Measurements from ENCODE around the gene PDXP.

DNA sequence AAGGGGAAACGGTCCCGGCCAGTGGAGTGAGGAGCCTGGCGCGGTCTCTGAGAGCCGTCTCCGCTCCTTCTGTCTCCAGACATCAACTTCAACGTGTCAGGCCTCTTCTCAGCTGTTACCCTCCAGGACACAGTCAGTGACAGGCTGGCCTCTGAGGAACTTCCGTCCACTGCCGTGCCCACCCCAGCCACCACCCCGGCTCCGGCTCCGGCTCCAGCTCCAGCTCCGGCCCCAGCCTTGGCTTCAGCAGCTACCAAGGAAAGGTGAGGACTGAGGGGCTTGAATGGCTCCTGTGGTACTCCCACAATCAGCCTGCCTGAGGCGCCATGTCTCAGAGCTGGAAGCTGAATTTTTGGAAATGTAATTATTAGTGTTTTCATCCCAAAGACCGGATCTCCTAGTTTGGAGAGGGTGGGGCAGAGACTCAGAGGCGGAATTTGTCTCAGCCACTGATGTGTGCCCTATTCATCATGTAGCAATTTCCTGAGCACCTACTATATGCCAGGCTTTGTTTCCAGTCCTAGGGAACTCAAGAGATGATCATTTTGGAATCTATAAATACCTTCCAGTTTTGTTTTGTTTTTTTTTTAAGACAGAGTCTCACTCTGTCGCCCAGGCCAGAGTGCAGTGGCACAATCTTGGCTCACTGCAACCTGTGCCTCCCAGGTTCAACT is 7.9 kb upstream of the PDXP start:
- TF ChIP-seq, protein P1, sequence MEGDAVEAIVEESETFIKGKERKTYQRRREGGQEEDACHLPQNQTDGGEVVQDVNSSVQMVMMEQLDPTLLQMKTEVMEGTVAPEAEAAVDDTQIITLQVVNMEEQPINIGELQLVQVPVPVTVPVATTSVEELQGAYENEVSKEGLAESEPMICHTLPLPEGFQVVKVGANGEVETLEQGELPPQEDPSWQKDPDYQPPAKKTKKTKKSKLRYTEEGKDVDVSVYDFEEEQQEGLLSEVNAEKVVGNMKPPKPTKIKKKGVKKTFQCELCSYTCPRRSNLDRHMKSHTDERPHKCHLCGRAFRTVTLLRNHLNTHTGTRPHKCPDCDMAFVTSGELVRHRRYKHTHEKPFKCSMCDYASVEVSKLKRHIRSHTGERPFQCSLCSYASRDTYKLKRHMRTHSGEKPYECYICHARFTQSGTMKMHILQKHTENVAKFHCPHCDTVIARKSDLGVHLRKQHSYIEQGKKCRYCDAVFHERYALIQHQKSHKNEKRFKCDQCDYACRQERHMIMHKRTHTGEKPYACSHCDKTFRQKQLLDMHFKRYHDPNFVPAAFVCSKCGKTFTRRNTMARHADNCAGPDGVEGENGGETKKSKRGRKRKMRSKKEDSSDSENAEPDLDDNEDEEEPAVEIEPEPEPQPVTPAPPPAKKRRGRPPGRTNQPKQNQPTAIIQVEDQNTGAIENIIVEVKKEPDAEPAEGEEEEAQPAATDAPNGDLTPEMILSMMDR (IDR thresholded peaks at IDR 0.05 in 2 of 3, conservative IDR thresholded peaks at IDR 0.05 in 1 of 3; ENCODE audit: borderline replicate concordance in 1 of 3, insufficient read depth in 1 of 3, low read depth in 2 of 3, low read length in 2 of 3), result no peak
- TF ChIP-seq YY1 (IDR thresholded peaks at IDR 0.05; ENCODE audit: extremely low read depth, insufficient replicate concordance, low read depth, low read length) (no peak), SP1 (IDR thresholded peaks at IDR 0.05; ENCODE audit: low read depth) (no peak), ZFX (IDR thresholded peaks at IDR 0.05) (no peak), EZH2phosphoT487 (IDR thresholded peaks at IDR 0.05; ENCODE audit: borderline replicate concordance) (no peak), POLR2A (IDR thresholded peaks at IDR 0.05; ENCODE audit: borderline replicate concordance, extremely low read depth, insufficient read depth, insufficient read length) (no peak), ZNF274 (IDR thresholded peaks at IDR 0.05; ENCODE audit: low read depth, low read length) (no peak), SIN3A (IDR thresholded peaks at IDR 0.05; ENCODE audit: low read depth) (no peak), POLR2AphosphoS5 (IDR thresholded peaks at IDR 0.05; ENCODE audit: low read depth, low read length) (no peak), RAD21 (IDR thresholded peaks at IDR 0.05; ENCODE audit: low read depth) (no peak), CEBPB (IDR thresholded peaks at IDR 0.05; ENCODE audit: low read depth) (no peak)
- TF ChIP-seq, protein P2, sequence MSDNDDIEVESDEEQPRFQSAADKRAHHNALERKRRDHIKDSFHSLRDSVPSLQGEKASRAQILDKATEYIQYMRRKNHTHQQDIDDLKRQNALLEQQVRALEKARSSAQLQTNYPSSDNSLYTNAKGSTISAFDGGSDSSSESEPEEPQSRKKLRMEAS (IDR thresholded peaks at IDR 0.05), result no peak
- TF ChIP-seq, protein P3, sequence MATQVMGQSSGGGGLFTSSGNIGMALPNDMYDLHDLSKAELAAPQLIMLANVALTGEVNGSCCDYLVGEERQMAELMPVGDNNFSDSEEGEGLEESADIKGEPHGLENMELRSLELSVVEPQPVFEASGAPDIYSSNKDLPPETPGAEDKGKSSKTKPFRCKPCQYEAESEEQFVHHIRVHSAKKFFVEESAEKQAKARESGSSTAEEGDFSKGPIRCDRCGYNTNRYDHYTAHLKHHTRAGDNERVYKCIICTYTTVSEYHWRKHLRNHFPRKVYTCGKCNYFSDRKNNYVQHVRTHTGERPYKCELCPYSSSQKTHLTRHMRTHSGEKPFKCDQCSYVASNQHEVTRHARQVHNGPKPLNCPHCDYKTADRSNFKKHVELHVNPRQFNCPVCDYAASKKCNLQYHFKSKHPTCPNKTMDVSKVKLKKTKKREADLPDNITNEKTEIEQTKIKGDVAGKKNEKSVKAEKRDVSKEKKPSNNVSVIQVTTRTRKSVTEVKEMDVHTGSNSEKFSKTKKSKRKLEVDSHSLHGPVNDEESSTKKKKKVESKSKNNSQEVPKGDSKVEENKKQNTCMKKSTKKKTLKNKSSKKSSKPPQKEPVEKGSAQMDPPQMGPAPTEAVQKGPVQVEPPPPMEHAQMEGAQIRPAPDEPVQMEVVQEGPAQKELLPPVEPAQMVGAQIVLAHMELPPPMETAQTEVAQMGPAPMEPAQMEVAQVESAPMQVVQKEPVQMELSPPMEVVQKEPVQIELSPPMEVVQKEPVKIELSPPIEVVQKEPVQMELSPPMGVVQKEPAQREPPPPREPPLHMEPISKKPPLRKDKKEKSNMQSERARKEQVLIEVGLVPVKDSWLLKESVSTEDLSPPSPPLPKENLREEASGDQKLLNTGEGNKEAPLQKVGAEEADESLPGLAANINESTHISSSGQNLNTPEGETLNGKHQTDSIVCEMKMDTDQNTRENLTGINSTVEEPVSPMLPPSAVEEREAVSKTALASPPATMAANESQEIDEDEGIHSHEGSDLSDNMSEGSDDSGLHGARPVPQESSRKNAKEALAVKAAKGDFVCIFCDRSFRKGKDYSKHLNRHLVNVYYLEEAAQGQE (IDR thresholded peaks at IDR 0.05; ENCODE audit: low read depth), result no peak

Data from HCT116 (cell line).